Chondrocyte (in vitro differentiated cells): Measurements from ENCODE around the gene RSPO1. TPM values are rescaled to one million over a fixed set of nuclear protein-coding genes. Genes with fewer than 3 reads are reported as not detected.
A peak's percentile ranks its signal among the peaks of the same experiment; 100 is the strongest.

ENCODE experiments used
- DNase-seq: peaks from one replicate; pipeline ENCODE4 v3.0.0; 2021; ENCODE audit warnings: mixed read lengths, low spot score
- H3K27ac Mint-ChIP-seq: one replicate; pipeline ENCODE4 v1.8.0; 2021; ENCODE audit warnings: mild to moderate bottlenecking, moderate library complexity, mixed read lengths; ENCODE audit not compliant: unreplicated experiment
- H3K27me3 Mint-ChIP-seq: 2 replicates; pipeline ENCODE4 v1.8.0; 2021; ENCODE audit warnings: low read depth, mixed read lengths
- H3K36me3 Mint-ChIP-seq: 2 replicates; pipeline ENCODE4 v1.8.0; 2021; ENCODE audit warnings: low read depth, mixed read lengths
- H3K4me1 Mint-ChIP-seq: 2 replicates; pipeline ENCODE4 v1.8.0; 2021; ENCODE audit warnings: low read depth, mild to moderate bottlenecking, mixed read lengths
- H3K4me3 Mint-ChIP-seq: one replicate; pipeline ENCODE4 v1.8.0; 2021; ENCODE audit warnings: mild to moderate bottlenecking, moderate library complexity, mixed read lengths; ENCODE audit not compliant: unreplicated experiment
- H3K9me3 Mint-ChIP-seq: 2 replicates; pipeline ENCODE4 v1.8.0; 2021; ENCODE audit warnings: low read depth, mixed read lengths
- CTCF ChIP-seq: fragments of 200-600 bp; sonication (generic); IDR thresholded peaks from 2 replicates; pipeline ENCODE4 v1.5.0; 2021; ENCODE audit warnings: antibody characterized with exemption, mild to moderate bottlenecking, moderate library complexity
- total RNA-seq: library from RNA; stranded (reverse); gene quantifications from 3 replicates; pipeline ENCODE4 v1.2.1, GENCODE V29; 2021

RSPO1 gene
- total RNA-seq, 1 donor from 2014 or later, result not detected

DNA sequence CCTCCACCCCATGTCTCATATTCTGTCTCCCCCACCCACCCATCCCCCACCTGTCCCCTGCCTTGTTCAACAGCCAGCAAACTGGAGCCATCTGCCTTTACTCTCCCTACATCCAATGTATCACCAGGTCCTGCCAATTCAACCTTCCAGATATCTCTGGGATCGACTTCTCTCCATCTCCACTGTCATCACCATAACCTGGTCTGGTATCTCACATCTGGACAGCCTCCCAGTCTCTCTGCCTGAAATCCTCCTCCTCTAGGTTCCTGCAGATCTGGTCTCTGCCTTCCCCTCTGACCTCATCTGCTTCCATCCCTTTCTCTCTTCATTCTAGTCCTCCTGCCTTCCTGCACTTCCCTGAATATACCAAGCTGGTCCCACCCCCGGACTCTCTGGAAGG lies 35.4 kb upstream of the RSPO1 start:
- TF ChIP-seq CTCF, result no peak
- Mint-ChIP-seq H3K36me3 (no peaks in the 10 kb centered on the region), H3K27ac (no peak overlapping the region), H3K4me3 (no peak overlapping the region), H3K4me1 (no peaks in the 10 kb centered on the region), H3K9me3 (no peaks in the 10 kb centered on the region), H3K27me3 (peaks cover 21% of the 10 kb centered on the region)
- DNase-seq, result no peak

GRCh38 chr1:37667023-37667671 lies 32.5 kb upstream of the RSPO1 start:
- no peak for TF ChIP-seq CTCF
- Mint-ChIP-seq H3K27ac (no peak overlapping the region), H3K36me3 (no peaks in the 10 kb centered on the region), H3K9me3 (no peaks in the 10 kb centered on the region), H3K4me1 (peaks cover 5% of the 10 kb centered on the region), H3K4me3 (no peak overlapping the region), H3K27me3 (peaks cover 15% of the 10 kb centered on the region)
- peak; percentile 61 for DNase-seq

GRCh38 chr1:37666241-37666867 lies 31.7 kb upstream of the RSPO1 start:
- Mint-ChIP-seq H3K27ac (no peak overlapping the region), H3K4me1 (peaks cover 5% of the 10 kb centered on the region), H3K27me3 (peaks cover 9% of the 10 kb centered on the region), H3K4me3 (no peak overlapping the region), H3K36me3 (no peaks in the 10 kb centered on the region), H3K9me3 (no peaks in the 10 kb centered on the region)
- TF ChIP-seq CTCF, result no peak
- DNase-seq, result peak; percentile 14

DNA sequence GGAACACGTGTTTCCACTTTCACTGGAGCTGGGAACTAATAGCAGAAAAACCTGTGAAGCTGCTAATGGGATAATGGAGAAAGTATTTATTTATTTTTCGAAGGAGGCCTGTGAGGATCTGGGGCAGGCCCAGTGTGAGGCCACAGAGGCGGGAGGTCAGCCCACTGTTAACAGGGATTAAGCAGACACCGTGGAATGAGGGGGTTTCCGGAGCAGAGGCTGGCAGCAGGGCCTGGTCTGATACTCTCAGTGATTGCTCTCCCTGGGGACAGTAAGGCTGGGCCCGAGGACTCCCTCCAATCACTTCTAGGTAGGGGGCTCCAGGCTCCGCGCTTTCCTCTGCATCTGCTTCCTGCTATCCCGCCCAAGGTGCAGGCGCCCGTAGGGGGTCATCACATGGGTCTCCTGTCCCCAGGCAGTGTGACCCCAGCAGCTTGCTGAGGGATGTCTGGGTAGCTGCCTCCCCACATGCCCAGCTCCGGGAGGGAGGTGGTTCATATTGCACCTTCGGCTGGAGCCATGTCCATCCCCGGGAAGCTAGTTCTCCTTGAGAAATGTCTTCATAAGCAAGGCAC lies 28.8 kb upstream of the RSPO1 start:
- no peak for TF ChIP-seq CTCF
- no peaks in the 10 kb centered on the region for H3K9me3 Mint-ChIP-seq
- DNase-seq, result peak; percentile 90
- H3K4me1 Mint-ChIP-seq, result peaks cover 5% of the 10 kb centered on the region
- no peaks in the 10 kb centered on the region for H3K36me3 Mint-ChIP-seq
- no peak overlapping the region for H3K27ac Mint-ChIP-seq
- H3K4me3 Mint-ChIP-seq, result no peak overlapping the region
- peaks cover 12% of the 10 kb centered on the region for H3K27me3 Mint-ChIP-seq

DNA sequence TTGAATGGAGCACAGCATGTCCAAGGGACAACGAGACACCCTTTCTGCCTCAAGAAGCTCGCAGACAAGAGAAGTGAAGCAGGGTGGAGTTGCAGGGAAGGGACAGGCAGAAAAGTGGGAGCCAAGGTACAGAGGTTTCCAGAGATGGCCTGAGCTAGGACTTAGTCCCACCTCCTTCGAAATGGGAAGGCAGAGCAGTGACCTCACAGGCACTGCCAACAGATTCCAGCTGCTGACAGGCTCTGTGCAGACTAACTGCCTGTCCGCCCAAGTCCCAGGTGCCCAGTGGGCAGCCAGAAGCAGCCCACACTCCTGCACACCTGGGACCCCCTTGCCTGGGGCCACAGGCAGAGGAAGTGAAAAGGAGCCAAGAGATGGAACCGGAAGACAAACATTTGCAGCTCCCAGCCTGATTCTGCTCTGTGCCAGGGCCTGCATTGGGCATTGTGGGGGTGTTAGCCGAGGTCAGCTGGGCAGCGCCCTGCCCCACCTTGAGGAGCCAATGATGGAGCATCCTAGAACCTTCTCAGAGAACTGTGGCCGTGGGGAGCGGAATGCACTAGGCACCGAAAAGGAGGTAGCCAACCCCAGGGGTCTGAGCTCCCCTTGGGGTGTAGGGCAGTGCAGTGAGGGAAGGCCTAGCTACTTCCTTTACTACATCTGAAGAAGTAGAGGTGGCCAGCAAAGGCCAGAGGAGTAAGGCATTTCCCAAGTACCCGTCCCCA lies 27.5 kb upstream of the RSPO1 start:
- H3K4me3 Mint-ChIP-seq, result no peak overlapping the region
- DNase-seq, result no peak
- H3K36me3 Mint-ChIP-seq, result no peaks in the 10 kb centered on the region
- H3K4me1 Mint-ChIP-seq, result peaks cover 5% of the 10 kb centered on the region
- no peak for TF ChIP-seq CTCF
- H3K27ac Mint-ChIP-seq, result no peak overlapping the region
- H3K9me3 Mint-ChIP-seq, result no peaks in the 10 kb centered on the region
- H3K27me3 Mint-ChIP-seq, result peaks cover 12% of the 10 kb centered on the region
